RWPE1 (cell line): ENCODE data around the gene PTPN21.

ENCODE experiments used
- CTCF ChIA-PET: fragments of 350-600 bp; sonication (Branson Sonifier 250); formaldehyde crosslinking; extraction: SDS; loops from one replicate; lab custom pipeline; 2021; lab: Yijun Ruan, JAX
- POLR2A ChIA-PET: fragments of 400-600 bp; formaldehyde crosslinking; extraction: SDS; loops from one replicate; lab custom pipeline; 2020; ENCODE audit warnings: antibody characterized with exemption; ENCODE audit not compliant: low non-redundant PET; lab: Yijun Ruan, JAX
- DNase-seq: peaks from one replicate; pipeline ENCODE4 v3.0.0; 2012; ENCODE audit warnings: low spot score
- H3K27ac ChIP-seq: fragments of 450-650 bp; 2 replicates; pipeline ENCODE4 v1.5.1; 2017
- TF ChIP-seq, protein P1 (sequence below): fragments of 450-650 bp; conservative IDR thresholded peaks from 2 replicates; pipeline ENCODE4 v1.5.1; 2017; ENCODE audit warnings: low read depth, mild to moderate bottlenecking

The PTPN21 gene

DNA sequence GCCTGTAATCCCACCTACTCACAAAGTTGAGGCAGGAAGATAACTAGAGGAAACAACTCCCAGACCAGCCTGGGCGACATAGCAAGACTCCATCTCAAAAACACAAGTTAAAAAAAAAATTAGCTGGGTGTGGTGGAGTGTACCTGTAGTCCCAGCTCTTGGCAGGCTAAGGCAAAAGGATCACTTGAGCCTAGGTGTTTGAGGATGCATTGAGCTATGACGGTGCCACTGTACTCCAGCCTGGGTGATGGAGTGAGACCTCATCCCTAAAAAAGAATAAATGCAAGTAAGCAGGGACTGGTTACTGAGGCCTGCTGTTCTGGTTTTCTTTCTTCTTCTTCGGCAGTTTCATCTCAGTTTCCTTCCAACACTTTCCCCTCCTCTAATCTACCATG, 7.4 kb downstream of the PTPN21 start:
- TF ChIP-seq, protein P1, sequence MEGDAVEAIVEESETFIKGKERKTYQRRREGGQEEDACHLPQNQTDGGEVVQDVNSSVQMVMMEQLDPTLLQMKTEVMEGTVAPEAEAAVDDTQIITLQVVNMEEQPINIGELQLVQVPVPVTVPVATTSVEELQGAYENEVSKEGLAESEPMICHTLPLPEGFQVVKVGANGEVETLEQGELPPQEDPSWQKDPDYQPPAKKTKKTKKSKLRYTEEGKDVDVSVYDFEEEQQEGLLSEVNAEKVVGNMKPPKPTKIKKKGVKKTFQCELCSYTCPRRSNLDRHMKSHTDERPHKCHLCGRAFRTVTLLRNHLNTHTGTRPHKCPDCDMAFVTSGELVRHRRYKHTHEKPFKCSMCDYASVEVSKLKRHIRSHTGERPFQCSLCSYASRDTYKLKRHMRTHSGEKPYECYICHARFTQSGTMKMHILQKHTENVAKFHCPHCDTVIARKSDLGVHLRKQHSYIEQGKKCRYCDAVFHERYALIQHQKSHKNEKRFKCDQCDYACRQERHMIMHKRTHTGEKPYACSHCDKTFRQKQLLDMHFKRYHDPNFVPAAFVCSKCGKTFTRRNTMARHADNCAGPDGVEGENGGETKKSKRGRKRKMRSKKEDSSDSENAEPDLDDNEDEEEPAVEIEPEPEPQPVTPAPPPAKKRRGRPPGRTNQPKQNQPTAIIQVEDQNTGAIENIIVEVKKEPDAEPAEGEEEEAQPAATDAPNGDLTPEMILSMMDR = no peak
- POLR2A ChIA-PET = interaction anchor here (0.7 kb wide), 1 partner anchor 45 kb away, joined by 3 read pairs; no protein-coding TSS in a partner anchor
- CTCF ChIA-PET = no interaction called here
- DNase-seq = no peak
- H3K27ac ChIP-seq = no peak overlapping the region

DNA sequence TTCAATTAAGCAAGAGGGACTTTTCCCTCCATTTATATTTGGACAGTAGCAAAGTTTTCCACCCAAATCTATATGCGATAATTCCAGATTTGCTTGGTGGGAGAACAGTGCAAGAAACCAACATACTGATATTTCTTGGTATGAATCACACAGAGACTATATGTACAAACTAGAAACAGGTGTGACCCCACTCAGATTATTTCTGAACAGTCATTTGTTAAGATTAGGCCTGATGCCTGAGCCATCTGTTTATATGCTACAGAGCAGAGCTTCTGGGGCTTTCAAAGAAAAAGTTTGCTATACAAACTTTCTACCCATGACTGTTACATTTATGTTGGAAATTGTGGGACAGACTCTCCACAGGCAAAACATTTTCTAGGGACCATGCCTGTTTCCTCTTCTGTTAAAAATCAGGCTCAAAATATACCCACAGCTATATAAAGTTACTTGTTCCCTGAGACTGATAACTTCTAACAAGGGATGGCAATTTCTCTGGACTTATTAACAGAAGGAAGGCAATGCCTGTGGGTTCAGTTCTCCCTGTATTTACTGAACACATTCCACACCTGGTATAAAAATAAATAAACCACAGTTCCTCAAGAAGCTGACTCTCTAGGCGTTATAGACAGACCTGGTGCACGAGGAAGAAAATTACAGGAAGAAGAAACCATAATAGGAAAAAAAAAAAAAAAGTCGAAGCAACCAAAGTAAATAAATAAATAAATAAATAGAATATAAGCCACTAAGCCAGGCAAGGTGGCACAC, 8.0 kb downstream of the PTPN21 start:
- ChIA-PET CTCF (no interaction called here), POLR2A (interaction anchor here (0.7 kb wide), 1 partner anchor 45 kb away, joined by 3 read pairs; no protein-coding TSS in a partner anchor)
- DNase-seq = no peak
- TF ChIP-seq, protein P1 = no peak
- H3K27ac ChIP-seq = no peak overlapping the region

DNA sequence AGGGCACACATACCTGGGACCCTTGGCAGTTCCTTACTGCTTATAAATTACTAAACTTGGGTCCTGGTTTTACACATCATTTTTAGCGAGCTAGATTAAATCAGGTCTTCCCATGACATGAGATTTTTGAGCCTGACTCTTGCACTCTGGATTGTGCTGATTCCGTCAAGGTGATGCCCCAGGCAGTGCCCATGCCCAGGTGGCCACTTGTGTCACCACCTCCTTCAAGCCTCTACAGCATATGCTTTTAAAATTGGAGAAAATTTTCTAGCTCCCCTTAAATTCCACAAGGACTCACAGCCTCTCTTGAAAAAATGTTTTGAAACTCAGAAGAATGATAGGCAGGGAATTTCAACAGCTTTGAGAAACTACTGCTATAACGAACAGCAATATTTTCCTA, 9.6 kb downstream of the PTPN21 start:
- DNase-seq = no peak
- CTCF ChIA-PET = interaction anchor here (0.9 kb wide), 1 partner anchor 355 kb away, joined by 3 read pairs; no protein-coding TSS in a partner anchor
- TF ChIP-seq, protein P1 = no peak
- POLR2A ChIA-PET = no interaction called here
- H3K27ac ChIP-seq = no peak overlapping the region

DNA sequence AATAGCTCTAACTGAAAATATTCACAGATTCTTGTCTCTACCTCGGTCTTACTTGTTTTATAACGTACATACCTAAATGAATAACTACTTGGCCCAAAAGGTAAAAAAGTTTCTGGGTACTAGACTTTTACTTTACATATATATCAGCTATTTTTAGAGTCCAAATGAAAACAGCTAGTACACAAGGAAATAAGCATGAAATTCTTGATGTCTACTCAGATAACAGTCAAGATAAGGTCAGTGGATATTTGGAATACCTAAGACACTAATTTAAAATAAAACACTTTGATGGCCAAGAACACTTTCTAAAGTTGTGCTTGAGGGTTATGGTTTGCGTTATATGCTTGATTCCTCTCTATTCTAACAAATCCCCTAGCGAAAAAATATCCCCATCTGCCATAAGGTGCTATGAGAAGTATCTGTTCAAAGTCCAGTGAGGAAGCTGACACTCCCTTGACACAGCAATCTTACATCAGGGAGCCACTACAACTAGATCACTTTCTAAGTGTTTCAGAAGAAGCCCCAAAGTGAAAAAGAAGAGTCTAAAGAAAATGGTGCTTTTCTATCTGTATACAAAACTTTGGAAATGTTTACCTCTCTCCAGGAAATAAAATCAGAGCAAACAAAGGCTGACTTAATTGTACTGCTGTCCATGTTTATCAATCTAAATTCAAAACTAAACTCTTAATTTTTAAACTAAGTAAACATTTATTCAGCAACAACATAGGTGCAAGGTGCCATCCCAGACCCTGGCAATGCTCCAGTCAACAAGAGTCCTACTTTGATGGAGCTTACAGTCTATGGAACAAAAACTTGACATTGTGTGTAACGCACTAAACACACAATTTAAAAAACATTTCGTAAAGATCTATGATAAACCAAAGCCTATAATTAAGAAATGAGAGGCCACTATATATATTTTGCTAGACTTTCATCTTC, 11.7 kb downstream of the PTPN21 start:
- POLR2A ChIA-PET = no interaction called here
- TF ChIP-seq, protein P1 = no peak
- no peak for DNase-seq
- H3K27ac ChIP-seq = no peak overlapping the region
- CTCF ChIA-PET = interaction anchor here (0.7 kb wide), 1 partner anchor 806 kb away, joined by 4 read pairs; no protein-coding TSS in a partner anchor

DNA sequence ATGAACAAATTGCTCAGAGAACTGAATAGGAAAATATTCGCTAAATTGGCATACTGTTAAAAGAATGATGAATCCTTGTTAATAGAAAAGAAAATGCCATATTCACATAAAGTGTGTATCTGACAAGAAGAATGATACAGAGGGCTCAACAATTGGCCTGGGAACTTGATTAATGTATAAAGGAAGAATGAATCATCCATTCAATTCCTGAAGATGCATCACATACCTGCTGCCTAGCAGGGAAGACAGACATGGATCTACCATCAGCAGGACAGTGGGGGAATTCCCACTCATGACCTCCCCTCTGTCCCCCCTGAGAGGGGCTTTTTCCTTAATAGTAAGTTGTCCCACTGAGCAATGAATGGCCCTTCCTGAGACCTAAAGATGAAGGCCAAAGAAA, 13.5 kb downstream of the PTPN21 start:
- no peak for DNase-seq
- TF ChIP-seq, protein P1 = no peak
- H3K27ac ChIP-seq = no peak overlapping the region
- CTCF ChIA-PET = no interaction called here
- POLR2A ChIA-PET = no interaction called here

DNA sequence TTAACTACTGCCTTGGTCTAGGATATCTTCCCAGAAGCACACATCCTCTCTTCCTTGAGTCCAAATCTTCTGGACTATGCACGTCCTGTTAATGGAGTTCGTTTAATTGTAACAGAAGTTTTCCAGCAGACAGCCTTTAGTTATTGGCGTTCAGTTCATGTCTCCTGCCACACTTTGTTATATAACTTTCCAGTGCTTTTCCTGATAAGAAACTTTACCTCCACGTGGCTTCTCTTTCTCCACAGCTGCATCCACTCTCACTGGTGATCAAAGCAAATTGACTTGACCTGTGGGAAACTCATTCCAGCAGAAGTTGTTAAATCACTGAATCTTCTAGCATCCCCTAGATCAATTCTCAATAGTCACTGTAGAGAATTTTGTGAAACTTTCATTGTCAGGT, 19.0 kb downstream of the PTPN21 start:
- ChIA-PET CTCF (no interaction called here), POLR2A (no interaction called here)
- TF ChIP-seq, protein P1 = no peak

More for the DNA sequence above, 19.0 kb downstream of the PTPN21 start:
- no peak for DNase-seq
- H3K27ac ChIP-seq = no peak overlapping the region
